Measurements from ENCODE around the gene SPECC1. TPM values are rescaled to one million over a fixed set of nuclear protein-coding genes. Genes with fewer than 3 reads are reported as not detected.

Gene SPECC1
- total RNA-seq, 2 donors from 2014 or later: 15.8 to 17.4 TPM

GRCh38 chr17:20200016-20200795, 191.0 kb downstream of the SPECC1 start:
- H3K27ac ChIP-seq: no peak overlapping the region
- H3K4me1 ChIP-seq: peaks cover 25% of the 10 kb centered on the region
- no peak for DNase-seq
- no peak for TF ChIP-seq POLR2A (IDR thresholded peaks at IDR 0.05)
- TF ChIP-seq CTCF (IDR thresholded peaks at IDR 0.05): no peak
- H3K27me3 ChIP-seq: no peaks in the 10 kb centered on the region
- H3K36me3 ChIP-seq (replicated peaks in 1 of 2; ENCODE audit: insufficient read depth in 1 of 2, low read depth in 2 of 2): no peaks in the 10 kb centered on the region
- H3K9me3 ChIP-seq: no peaks in the 10 kb centered on the region
- intact Hi-C loops (cut with DNase I): no loop called here
- WGBS, 2 donors: 88 to 96% methylated on average over 5 of the region's 5 CpGs
- no peak overlapping the region for H3K4me3 ChIP-seq
- ATAC-seq: no peak

- TF ChIP-seq POLR2A (IDR thresholded peaks at IDR 0.05) (no peak), CTCF (IDR thresholded peaks at IDR 0.05) (no peak)
- Histone ChIP-seq H3K27me3 (no peaks in the 10 kb centered on the region), H3K9me3 (no peaks in the 10 kb centered on the region), H3K27ac (no peak overlapping the region), H3K36me3 (replicated peaks in 1 of 2; ENCODE audit: insufficient read depth in 1 of 2, low read depth in 2 of 2) (no peaks in the 10 kb centered on the region), H3K4me3 (no peak overlapping the region), H3K4me1 (peaks cover 25% of the 10 kb centered on the region)
- DNase-seq: no peak
- ATAC-seq: no peak
- intact Hi-C loops (cut with DNase I): no loop called here
- WGBS, 2 donors: 84 to 86% methylated on average over 10 of the region's 10 CpGs
Measured at GRCh38 chr17:20200865-20201458, 191.8 kb downstream of the SPECC1 start.

- no peak for TF ChIP-seq POLR2A (IDR thresholded peaks at IDR 0.05)
- no peak for TF ChIP-seq CTCF (IDR thresholded peaks at IDR 0.05)
- DNase-seq (no peak), ATAC-seq (no peak)
- 78 to 80% methylated on average over 3 of the region's 3 CpGs for WGBS, 2 donors
- H3K9me3 ChIP-seq: no peaks in the 10 kb centered on the region
- H3K27me3 ChIP-seq: peaks cover 0 to under 1% of the 10 kb centered on the region in 2 donors
- no peak overlapping the region for H3K4me3 ChIP-seq
- intact Hi-C loops (cut with DNase I): no loop called here
- peaks cover 22% of the 10 kb centered on the region for H3K4me1 ChIP-seq
- H3K36me3 ChIP-seq (replicated peaks in 1 of 2; ENCODE audit: insufficient read depth in 1 of 2, low read depth in 2 of 2): no peaks in the 10 kb centered on the region
- no peak overlapping the region for H3K27ac ChIP-seq
Measured at GRCh38 chr17:20202141-20202621, 193.0 kb downstream of the SPECC1 start.

- Histone ChIP-seq H3K27me3 (peaks cover 0 to 3% of the 10 kb centered on the region in 2 donors), H3K36me3 (replicated peaks in 1 of 2; ENCODE audit: insufficient read depth in 1 of 2, low read depth in 2 of 2) (no peaks in the 10 kb centered on the region), H3K4me1 (peaks cover 14% of the 10 kb centered on the region), H3K9me3 (no peaks in the 10 kb centered on the region), H3K27ac (no peak overlapping the region), H3K4me3 (no peak overlapping the region)
- no peak for TF ChIP-seq CTCF (IDR thresholded peaks at IDR 0.05)
- intact Hi-C loops (cut with DNase I): no loop called here
- DNase-seq (no peak), ATAC-seq (no peak)
- 89 to 94% methylated on average over 2 of the region's 2 CpGs for WGBS, 2 donors
Measured at GRCh38 chr17:20203018-20203417, 193.9 kb downstream of the SPECC1 start.
